ENCODE results near the gene UGT3A1.
"Not testable (repeated sequence)": the region's sequence is repeated elsewhere in the genome, so short reads cannot be mapped to it uniquely, and the experiment has no call there.

UGT3A1 gene

GRCh38 chr5:35990941-35991611 is at the start of gene UGT3A1:
TSS of gene UGT3A1 (minus strand) at chr5:35991390. CDS start at chr5:35991240, 150 bp downstream.
- peak; percentile 84 for DNase-seq

- DNase-seq = no peak
These were observed 44.5 kb upstream of the UGT3A1 start for GRCh38 chr5:36035696-36036095.

GRCh38 chr5:36034536-36035134 is 43.4 kb upstream of the UGT3A1 start:
- not testable (repeated sequence) for DNase-seq

GRCh38 chr5:36033486-36033885 is 42.3 kb upstream of the UGT3A1 start:
- DNase-seq = no peak

GRCh38 chr5:36033047-36033446 is 41.9 kb upstream of the UGT3A1 start:
- no peak for DNase-seq

- DNase-seq = no peak
These were observed 40.0 kb upstream of the UGT3A1 start for GRCh38 chr5:36031223-36031622.

- no peak for DNase-seq
These were observed 38.7 kb upstream of the UGT3A1 start for GRCh38 chr5:36029914-36030313.

GRCh38 chr5:36028816-36029465 is 37.8 kb upstream of the UGT3A1 start:
- DNase-seq = no peak

- DNase-seq = no peak
These were observed 36.5 kb upstream of the UGT3A1 start for GRCh38 chr5:36027711-36028110.

- no peak for DNase-seq
These were observed 35.7 kb upstream of the UGT3A1 start for GRCh38 chr5:36026706-36027465.

- DNase-seq = not testable (repeated sequence)
These were observed 31.1 kb upstream of the UGT3A1 start for GRCh38 chr5:36022246-36022645.

- not testable (repeated sequence) for DNase-seq
These were observed 28.4 kb upstream of the UGT3A1 start for GRCh38 chr5:36019584-36019983.

- no peak for DNase-seq
These were observed 26.4 kb upstream of the UGT3A1 start for GRCh38 chr5:36017622-36018021.

- no peak for DNase-seq
These were observed 25.8 kb upstream of the UGT3A1 start for GRCh38 chr5:36017004-36017403.

- DNase-seq = no peak
These were observed 22.0 kb upstream of the UGT3A1 start for GRCh38 chr5:36013182-36013581.

- no peak for DNase-seq
These were observed 18.5 kb upstream of the UGT3A1 start for GRCh38 chr5:36009698-36010097.

GRCh38 chr5:36007366-36007765 is 16.2 kb upstream of the UGT3A1 start:
- no peak for DNase-seq

- DNase-seq = no peak
These were observed 15.0 kb upstream of the UGT3A1 start for GRCh38 chr5:36006163-36006562.

GRCh38 chr5:36001032-36001431 is 9.8 kb upstream of the UGT3A1 start:
- no peak for DNase-seq

GRCh38 chr5:35999547-35999946 is 8.4 kb upstream of the UGT3A1 start:
- DNase-seq = no peak

GRCh38 chr5:35996076-35996475 is 4.9 kb upstream of the UGT3A1 start:
- no peak for DNase-seq

GRCh38 chr5:35990520-35990919 is 670 bp downstream of the UGT3A1 start:
- peak; percentile 56 for DNase-seq

- DNase-seq = no peak
These were observed 2.7 kb downstream of the UGT3A1 start for GRCh38 chr5:35988529-35988928.

- no peak for DNase-seq
These were observed 3.4 kb downstream of the UGT3A1 start for GRCh38 chr5:35987776-35988175.

Measured in islet precursor cell (in vitro differentiated cells).